K562 (cell line): ENCODE results near the gene ADCY5. TPM values are rescaled to one million over a fixed set of nuclear protein-coding genes. Genes with fewer than 3 reads are reported as not detected.

Source experiments
- ATAC-seq: fragments of 200-7000 bp; cut with Tn5 transposase; 3 replicates; pipeline ENCODE4 v1.9.1; 2020; ENCODE audit warnings: moderate library complexity
- BruUV-seq: library from RNA; stranded (reverse); fragments of 400-500 nt; replicated peaks from 2 replicates; lab custom pipeline; 2021; lab: Mats Ljungman, UMichigan
- CTCF ChIA-PET: fragments of 300-600 bp; formaldehyde crosslinking; extraction: SDS; loops from one replicate; lab custom pipeline; 2021; ENCODE audit warnings: low intra/inter-chr PET ratio; lab: Yijun Ruan, JAX
- POLR2A ChIA-PET: fragments of 300-600, 350-650 bp; sonication (Branson Sonifier 250); formaldehyde crosslinking; extraction: SDS; loops from one replicate; lab custom pipeline; 2021; ENCODE audit warnings: antibody characterized with exemption, inconsistent platforms; lab: Yijun Ruan, JAX
- DNase-seq, 4 experiments: peaks; one replicate each; pipeline versions ENCODE4 v3.0.0 to v3.0.0-alpha.2; 2011 to 2018; ENCODE audit warnings: low spot score in 3 of 4, mixed read lengths in 3 of 4; ENCODE audit errors: extremely low read depth in 1 of 4
- FAIRE-seq: peaks from 2 replicates; lab custom pipeline; 2011; peaks lifted over from hg19 to GRCh38; lab: Jason Lieb, UNC
- H2AFZ ChIP-seq: 2 replicates; pipeline ENCODE4 v1.6.0; 2011; ENCODE audit warnings: low read depth, low read length, control low read depth, inconsistent platforms
- H3K27ac ChIP-seq: fragments of 200-600 bp; 3 replicates; pipeline ENCODE4 v1.8.0; 2011; ENCODE audit warnings: low read depth, mild to moderate bottlenecking, control low read depth, inconsistent platforms, low read length, moderate library complexity, mixed read lengths; ENCODE audit errors: extremely low read depth
- H3K27me3 ChIP-seq, 2 experiments: fragments of 300-600 bp in 1 of 2; 2 replicates in 1 of 2; 3 replicates in 1 of 2; pipeline versions ENCODE4 v1.6.0 to v1.8.0; 2011; ENCODE audit warnings: inconsistent platforms in 2 of 2, low read length in 2 of 2, mild to moderate bottlenecking in 1 of 2, mixed read lengths in 1 of 2, moderate library complexity in 1 of 2; ENCODE audit not compliant: control insufficient read depth in 2 of 2, insufficient read depth in 2 of 2
- H3K36me3 ChIP-seq: fragments of 300-600 bp; 3 replicates; pipeline ENCODE4 v1.8.0; 2011; ENCODE audit warnings: mild to moderate bottlenecking, low read length, inconsistent platforms; ENCODE audit not compliant: control insufficient read depth, insufficient read depth
- H3K4me1 ChIP-seq, 2 experiments: fragments of 200-600 bp in 1 of 2; replicated peaks in 1 of 2; 2 replicates in 1 of 2; 3 replicates in 1 of 2; pipeline versions ENCODE4 v1.5.1 to v1.8.0; 2011; ENCODE audit warnings: inconsistent platforms in 2 of 2, low read length in 2 of 2, mild to moderate bottlenecking in 1 of 2, mixed read lengths in 1 of 2, moderate library complexity in 1 of 2; ENCODE audit not compliant: control insufficient read depth in 2 of 2, insufficient read depth in 2 of 2
- H3K4me2 ChIP-seq: 2 replicates; pipeline ENCODE4 v1.6.1; 2011; ENCODE audit warnings: low read length, control low read depth, inconsistent platforms, mixed read lengths; ENCODE audit not compliant: insufficient read depth
- H3K4me3 ChIP-seq: fragments of 200-600 bp; sonication (generic), shearing (Covaris generic); 2 replicates; pipeline ENCODE4 v1.5.1; 2016; ENCODE audit warnings: control low read depth, inconsistent platforms
- H3K79me2 ChIP-seq: fragments of 200-600 bp; 3 replicates; pipeline ENCODE4 v1.8.0; 2011; ENCODE audit warnings: low read length, inconsistent platforms; ENCODE audit not compliant: control insufficient read depth, insufficient read depth
- H3K9ac ChIP-seq, 2 experiments: 2 replicates each; pipeline versions ENCODE4 v1.6.0 to v1.6.1; 2011; ENCODE audit warnings: low read depth in 2 of 2, low read length in 2 of 2, control low read depth in 1 of 2, inconsistent platforms in 1 of 2, mild to moderate bottlenecking in 1 of 2, mixed read lengths in 1 of 2; ENCODE audit not compliant: insufficient read depth in 1 of 2
- H3K9me1 ChIP-seq: one replicate; pipeline ENCODE4 v1.6.0; 2011; ENCODE audit warnings: inconsistent platforms, mild to moderate bottlenecking, low read length, moderate library complexity; ENCODE audit not compliant: control insufficient read depth, insufficient read depth
- H3K9me3 ChIP-seq: replicated peaks from 2 replicates; pipeline ENCODE4 v1.5.1; 2011; ENCODE audit warnings: low read depth, low read length, inconsistent platforms; ENCODE audit not compliant: control insufficient read depth, insufficient read depth
- H4K20me1 ChIP-seq: replicated peaks from 2 replicates; pipeline ENCODE4 v1.6.1; 2011; ENCODE audit warnings: low read length, inconsistent platforms, mixed read lengths; ENCODE audit not compliant: control insufficient read depth, insufficient read depth
- BCL6 ChIP-seq: fragments of 250-450 bp; sonication (Bioruptor Pico); IDR thresholded peaks from 2 replicates; pipeline ENCODE4 v1.4.0; 2020
- CBX2 ChIP-seq: fragments of 200-600 bp; sonication (generic); IDR thresholded peaks from one replicate; pipeline ENCODE4 v1.6.1; 2012; ENCODE audit warnings: mild to moderate bottlenecking, low read length, inconsistent platforms; ENCODE audit not compliant: insufficient read depth, poor library complexity, severe bottlenecking
- DACH1 ChIP-seq: fragments of 450-650 bp; IDR thresholded peaks from 2 replicates; pipeline ENCODE4 v1.6.1; 2018; ENCODE audit not compliant: partially characterized antibody
- ESRRB ChIP-seq: fragments of 250-450 bp; sonication (Bioruptor Pico); IDR thresholded peaks from 2 replicates; pipeline ENCODE4 v1.5.0; 2020; ENCODE audit warnings: mild to moderate bottlenecking, moderate library complexity, borderline replicate concordance
- KDM1A ChIP-seq, 2 experiments: fragments of 450-650 bp; IDR thresholded peaks; 2 replicates each; pipeline ENCODE4 v1.6.1; 2016; ENCODE audit warnings: mild to moderate bottlenecking in 2 of 2
- NBN ChIP-seq: fragments of 450-650 bp; IDR thresholded peaks from 2 replicates; pipeline ENCODE4 v1.6.1; 2016; ENCODE audit warnings: low read depth, mild to moderate bottlenecking
- NR0B1 ChIP-seq: fragments of 450-650 bp; IDR thresholded peaks from one replicate; pipeline ENCODE4 v1.6.1; 2018; ENCODE audit warnings: mild to moderate bottlenecking, moderate library complexity; ENCODE audit not compliant: partially characterized antibody
- POLR3G ChIP-seq: IDR thresholded peaks from 2 replicates; pipeline ENCODE4 v1.6.1; 2011; ENCODE audit not compliant: insufficient read length, insufficient replicate concordance; ENCODE audit errors: extremely low read depth
- SIRT6 ChIP-seq: IDR thresholded peaks from one replicate; pipeline ENCODE4 v1.6.1; 2012; ENCODE audit warnings: low read depth, mild to moderate bottlenecking, control low read depth, inconsistent platforms, low read length, moderate library complexity
- SNIP1 ChIP-seq: fragments of 450-650 bp; IDR thresholded peaks from 2 replicates; pipeline ENCODE4 v1.7.1; 2017; ENCODE audit warnings: low read depth, mild to moderate bottlenecking
- TRIM28 ChIP-seq: fragments of 450-650 bp; IDR thresholded peaks from 2 replicates; pipeline ENCODE4 v1.6.1; 2017
- ZNF134 ChIP-seq: fragments of 250-450 bp; sonication (Bioruptor Pico); conservative IDR thresholded peaks from 2 replicates; pipeline ENCODE4 v1.4.0; 2020
- ZNF507 ChIP-seq: conservative IDR thresholded peaks from 2 replicates; pipeline ENCODE4 v1.6.1; 2017; ENCODE audit warnings: missing genetic modification characterization, missing compliant biosample characterization
- WGBS: fragments of 100-300 bp; shearing (Covaris generic); methylation state at CpG from one replicate; pipeline ENCODE4 v1.1.6; 2016; ENCODE audit warnings: low coverage, mixed read lengths; ENCODE audit not compliant: insufficient coverage; ENCODE audit errors: missing lambda C conversion rate; 5-methylcytosine and 5-hydroxymethylcytosine counted together
- in situ Hi-C: fragments of 300-500 bp; cut with MboI; formaldehyde crosslinking; loops from 4 replicates; pipeline ENCODE4 v1.15.0; 2018; ENCODE audit warnings: inconsistent platforms, mixed read lengths
- intact Hi-C: fragments of 100-400 bp; cut with micrococcal nuclease; formaldehyde crosslinking; loops from 2 replicates; pipeline ENCODE4 v1.14.2; 2022
- polyA plus RNA-seq, 8 experiments: library from polyadenylated mRNA; depleted of rRNA in 4 of 8; stranded (reverse) in 5 of 8; unstranded in 3 of 8; fragments of >200 nt; fragmentation: Nextera tagmentation in 2 of 8; fragmentation: Illumina TruSeq in 1 of 8; extraction: Ambion mirVana in 2 of 8; extraction: Trizol in 1 of 8; gene quantifications; 2 replicates each; pipeline versions ENCODE4 v1.2.1 to v1.2.3, GENCODE V29; 2011 to 2014; ENCODE audit warnings: inconsistent platforms in 1 of 8, missing spikeins in 1 of 8
- total RNA-seq, 7 experiments: library from RNA; depleted of rRNA in 6 of 7; stranded (reverse); fragments of >200 nt in 6 of 7; fragmentation: Illumina TruSeq in 2 of 7; extraction: Trizol in 2 of 7; gene quantifications; 2 replicates each; pipeline versions ENCODE4 v1.2.1 to v1.2.3, GENCODE V29; 2011 to 2021; ENCODE audit warnings: low replicate concordance in 1 of 7
- TF ChIP-seq, protein P1 (sequence below), 2 experiments: fragments of 450-650 bp; IDR thresholded peaks; 2 replicates each; pipeline ENCODE4 v1.6.1; 2016
- TF ChIP-seq, protein P2 (sequence below): fragments of 200-400 bp; formaldehyde crosslinking; IDR thresholded peaks from 2 replicates; pipeline ENCODE4 v1.6.1; 2017; ENCODE audit warnings: mild to moderate bottlenecking, low read depth, low read length, moderate library complexity
- TF ChIP-seq, protein P3 (sequence below): fragments of 250-450 bp; sonication (Bioruptor Pico); IDR thresholded peaks from 2 replicates; pipeline ENCODE4 v1.9.0; 2021; ENCODE audit warnings: mild to moderate bottlenecking

ADCY5 gene
- total and polyA plus RNA-seq, 9 of the 15 experiments (the other 6 are each of a cell fraction or from before 2014, with no cell fraction given): under 0.01 TPM; not detected in 8

GRCh38 chr3:123283074-123283473 is 165.8 kb downstream of the ADCY5 start (continued):
- TF ChIP-seq, protein P1, sequence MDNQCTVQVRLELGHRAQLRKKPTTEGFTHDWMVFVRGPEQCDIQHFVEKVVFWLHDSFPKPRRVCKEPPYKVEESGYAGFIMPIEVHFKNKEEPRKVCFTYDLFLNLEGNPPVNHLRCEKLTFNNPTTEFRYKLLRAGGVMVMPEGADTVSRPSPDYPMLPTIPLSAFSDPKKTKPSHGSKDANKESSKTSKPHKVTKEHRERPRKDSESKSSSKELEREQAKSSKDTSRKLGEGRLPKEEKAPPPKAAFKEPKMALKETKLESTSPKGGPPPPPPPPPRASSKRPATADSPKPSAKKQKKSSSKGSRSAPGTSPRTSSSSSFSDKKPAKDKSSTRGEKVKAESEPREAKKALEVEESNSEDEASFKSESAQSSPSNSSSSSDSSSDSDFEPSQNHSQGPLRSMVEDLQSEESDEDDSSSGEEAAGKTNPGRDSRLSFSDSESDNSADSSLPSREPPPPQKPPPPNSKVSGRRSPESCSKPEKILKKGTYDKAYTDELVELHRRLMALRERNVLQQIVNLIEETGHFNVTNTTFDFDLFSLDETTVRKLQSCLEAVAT (IDR thresholded peaks at IDR 0.05): no peak
- TF ChIP-seq NBN: no peak

GRCh38 chr3:123282461-123282860 is 166.4 kb downstream of the ADCY5 start:
- Histone ChIP-seq H3K79me2 (no peaks in the 10 kb centered on the region), H3K9me3 (no peaks in the 10 kb centered on the region), H3K4me1 (no peaks in the 10 kb centered on the region), H3K36me3 (no peaks in the 10 kb centered on the region), H3K9me1 (no peaks in the 10 kb centered on the region), H3K9ac (no peak overlapping the region), H3K4me2 (no peak overlapping the region), H4K20me1 (peaks cover 9% of the 10 kb centered on the region; the same call in 1 of the 2 replicates), H2AFZ (no peak overlapping the region), H3K27me3 (peaks cover 0 to 9% of the 10 kb centered on the region in 2 experiments; a peak in 3 of 5 replicates), H3K4me3 (no peak overlapping the region), H3K27ac (no peak overlapping the region)
- CTCF ChIA-PET: no interaction called here
- POLR2A ChIA-PET: no interaction called here
- intact Hi-C loops: no loop called here
- no peak for ATAC-seq
- in situ Hi-C loops: no loop called here
- FAIRE-seq: no peak
- WGBS: 7% methylated on average over 6 of the region's 8 CpGs
- no peak for DNase-seq
- no peak for TF ChIP-seq CBX2
- no peak for TF ChIP-seq SNIP1
- TF ChIP-seq, protein P2, sequence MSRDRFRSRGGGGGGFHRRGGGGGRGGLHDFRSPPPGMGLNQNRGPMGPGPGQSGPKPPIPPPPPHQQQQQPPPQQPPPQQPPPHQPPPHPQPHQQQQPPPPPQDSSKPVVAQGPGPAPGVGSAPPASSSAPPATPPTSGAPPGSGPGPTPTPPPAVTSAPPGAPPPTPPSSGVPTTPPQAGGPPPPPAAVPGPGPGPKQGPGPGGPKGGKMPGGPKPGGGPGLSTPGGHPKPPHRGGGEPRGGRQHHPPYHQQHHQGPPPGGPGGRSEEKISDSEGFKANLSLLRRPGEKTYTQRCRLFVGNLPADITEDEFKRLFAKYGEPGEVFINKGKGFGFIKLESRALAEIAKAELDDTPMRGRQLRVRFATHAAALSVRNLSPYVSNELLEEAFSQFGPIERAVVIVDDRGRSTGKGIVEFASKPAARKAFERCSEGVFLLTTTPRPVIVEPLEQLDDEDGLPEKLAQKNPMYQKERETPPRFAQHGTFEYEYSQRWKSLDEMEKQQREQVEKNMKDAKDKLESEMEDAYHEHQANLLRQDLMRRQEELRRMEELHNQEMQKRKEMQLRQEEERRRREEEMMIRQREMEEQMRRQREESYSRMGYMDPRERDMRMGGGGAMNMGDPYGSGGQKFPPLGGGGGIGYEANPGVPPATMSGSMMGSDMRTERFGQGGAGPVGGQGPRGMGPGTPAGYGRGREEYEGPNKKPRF: no peak
- TF ChIP-seq SIRT6: no peak
- no peak for TF ChIP-seq KDM1A (IDR thresholded peaks at IDR 0.05)
- no peak for TF ChIP-seq POLR3G
- TF ChIP-seq ESRRB (CRISPR knock-in tag): no peak
- TF ChIP-seq BCL6 (CRISPR knock-in tag): no peak
- no peak for TF ChIP-seq NR0B1
- TF ChIP-seq, protein P3, sequence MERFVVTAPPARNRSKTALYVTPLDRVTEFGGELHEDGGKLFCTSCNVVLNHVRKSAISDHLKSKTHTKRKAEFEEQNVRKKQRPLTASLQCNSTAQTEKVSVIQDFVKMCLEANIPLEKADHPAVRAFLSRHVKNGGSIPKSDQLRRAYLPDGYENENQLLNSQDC: no peak
- TF ChIP-seq ZNF507: no peak
- no peak for TF ChIP-seq ZNF134 (CRISPR knock-in tag)
- no peak for TF ChIP-seq DACH1
- no peak for TF ChIP-seq TRIM28
- BruUV-seq: no TSS peak
